ENCODE results near the gene COX11.
A peak's percentile ranks its signal among the peaks of the same experiment; 100 is the strongest.

The COX11 gene, protein sequence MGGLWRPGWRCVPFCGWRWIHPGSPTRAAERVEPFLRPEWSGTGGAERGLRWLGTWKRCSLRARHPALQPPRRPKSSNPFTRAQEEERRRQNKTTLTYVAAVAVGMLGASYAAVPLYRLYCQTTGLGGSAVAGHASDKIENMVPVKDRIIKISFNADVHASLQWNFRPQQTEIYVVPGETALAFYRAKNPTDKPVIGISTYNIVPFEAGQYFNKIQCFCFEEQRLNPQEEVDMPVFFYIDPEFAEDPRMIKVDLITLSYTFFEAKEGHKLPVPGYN

GRCh38 chr17:54968262-54968987, at the start of gene COX11, which contains the start of gene STXBP4:
Gene COX11, minus strand, starts transcription at chr17:54968654. Its CDS starts 8 bp downstream, at chr17:54968646.
Gene STXBP4, plus strand, starts transcription at chr17:54968765. Its CDS starts 17,455 bp downstream, at chr17:54986220.
- DNase-seq, result peak; percentile 92

DNA sequence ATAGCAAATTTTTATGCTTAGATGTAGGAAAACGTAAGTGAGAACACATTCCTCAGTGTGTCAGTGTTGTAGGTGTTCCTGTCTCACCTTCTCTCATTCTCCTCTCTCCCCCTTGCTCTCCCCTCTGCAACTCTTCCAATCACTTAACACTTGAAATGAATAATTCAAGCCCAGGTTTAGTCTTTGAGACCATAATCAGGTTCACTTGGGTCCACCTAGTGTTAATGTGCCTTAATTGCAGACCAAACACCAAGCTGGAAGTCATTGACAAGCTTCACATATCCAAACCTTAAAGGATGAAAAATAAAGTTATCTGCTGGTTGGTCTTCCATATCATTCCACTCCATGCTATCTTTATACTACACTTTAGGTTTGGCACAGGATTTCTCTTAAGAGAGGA, 37.1 kb upstream of the COX11 start:
- no peak for DNase-seq

DNA sequence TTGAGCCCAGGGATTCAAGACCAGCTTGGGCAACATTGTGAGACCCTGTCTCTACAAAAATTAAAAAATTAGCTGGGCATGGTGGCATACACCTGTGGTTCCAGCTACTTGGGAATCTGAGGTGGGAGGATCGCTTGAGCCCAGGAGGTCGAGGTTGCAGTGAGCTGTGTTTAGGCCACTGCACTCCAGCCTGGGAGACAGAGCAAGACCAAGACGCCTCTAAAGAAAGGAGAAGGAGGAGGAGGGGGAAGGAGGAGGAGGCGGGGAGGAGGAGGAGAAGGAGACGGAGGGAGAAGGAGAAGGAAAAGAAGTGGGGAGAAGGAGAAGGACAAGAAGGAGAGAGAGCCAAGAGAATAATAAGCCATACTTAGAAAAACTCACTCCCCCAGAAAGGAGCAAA, 36.0 kb upstream of the COX11 start:
- no peak for DNase-seq

GRCh38 chr17:55002458-55002857, 34.0 kb upstream of the COX11 start:
- DNase-seq, result no peak

DNA sequence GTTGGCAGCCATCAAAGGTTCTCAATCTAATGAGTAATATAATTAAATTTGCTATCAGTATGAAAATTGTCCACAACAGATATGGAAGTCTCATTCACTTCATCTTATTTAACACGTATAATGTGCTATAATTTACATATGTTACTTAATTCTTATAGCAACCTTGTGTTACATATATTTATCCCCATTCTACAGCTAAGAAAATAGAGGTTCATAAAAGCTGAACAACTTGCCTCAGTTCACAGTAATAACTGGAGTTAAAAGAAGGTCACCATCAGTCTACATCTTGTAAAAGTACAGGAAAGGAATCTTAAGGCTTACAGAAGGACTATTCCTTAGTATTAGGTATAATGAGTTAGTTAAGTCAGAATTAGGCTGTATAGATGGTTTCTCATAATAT, 28.0 kb upstream of the COX11 start:
- no peak for DNase-seq

DNA sequence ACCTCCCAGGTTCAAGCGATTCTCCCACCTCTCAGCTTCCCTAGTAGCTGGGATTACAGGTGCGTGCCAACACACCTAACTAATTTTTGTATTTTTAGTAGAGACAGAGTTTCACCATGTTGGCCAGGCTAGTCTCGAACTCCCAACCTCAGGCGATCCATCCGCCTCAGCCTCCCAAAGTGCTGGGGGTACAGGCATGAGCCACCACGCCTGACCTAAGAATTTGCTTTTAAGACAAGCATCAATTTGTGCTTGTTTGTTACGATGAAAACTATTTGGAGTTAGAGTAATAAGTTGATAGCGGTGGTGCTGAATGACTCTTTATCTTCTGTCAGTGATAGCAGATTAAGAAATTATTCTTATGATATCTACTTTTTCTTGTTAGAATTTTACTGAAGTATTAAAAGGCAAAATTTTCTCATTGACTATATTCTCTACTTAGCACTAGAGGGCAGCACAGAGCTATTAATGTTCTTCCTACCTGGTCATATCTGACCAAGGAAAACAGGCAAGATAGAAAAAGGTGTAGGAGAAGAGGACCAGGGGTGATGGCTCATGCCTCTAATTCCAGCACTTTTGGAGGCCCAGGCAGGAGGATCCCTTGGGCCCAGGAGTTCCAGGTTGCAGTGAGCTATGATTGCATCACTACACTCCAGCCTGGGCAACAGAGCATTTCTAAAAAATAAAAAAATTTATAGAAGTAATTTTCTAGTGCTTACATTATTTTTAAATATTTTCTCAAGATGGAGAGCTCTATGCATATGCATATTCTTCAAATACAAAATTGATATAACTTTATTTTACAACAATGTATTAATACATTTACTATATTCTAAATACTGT, 24.6 kb upstream of the COX11 start:
- peak; percentile 44 for DNase-seq

DNA sequence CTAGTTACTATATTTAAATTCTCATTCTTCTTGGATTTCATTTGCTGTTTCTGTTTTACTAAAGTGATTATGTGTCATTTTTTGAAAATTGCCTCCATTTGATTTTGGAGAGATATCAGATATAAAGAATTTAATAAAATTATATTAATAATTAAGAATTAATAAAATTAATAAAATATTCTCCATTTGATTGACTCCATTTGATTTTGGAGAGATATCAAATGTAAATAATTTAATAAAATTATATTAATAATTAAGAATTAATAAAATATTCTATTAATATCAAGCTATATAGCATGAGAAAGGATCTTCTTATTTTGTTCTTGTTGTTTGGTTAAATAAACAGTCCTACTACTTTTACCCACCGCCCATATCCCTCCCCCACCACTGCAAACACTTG, 23.1 kb upstream of the COX11 start:
- DNase-seq, result no peak

- DNase-seq, result no peak
These were observed 21.7 kb upstream of the COX11 start for GRCh38 chr17:54990118-54990517.

- no peak for DNase-seq
These were observed 17.0 kb upstream of the COX11 start for GRCh38 chr17:54985476-54985875.

DNA sequence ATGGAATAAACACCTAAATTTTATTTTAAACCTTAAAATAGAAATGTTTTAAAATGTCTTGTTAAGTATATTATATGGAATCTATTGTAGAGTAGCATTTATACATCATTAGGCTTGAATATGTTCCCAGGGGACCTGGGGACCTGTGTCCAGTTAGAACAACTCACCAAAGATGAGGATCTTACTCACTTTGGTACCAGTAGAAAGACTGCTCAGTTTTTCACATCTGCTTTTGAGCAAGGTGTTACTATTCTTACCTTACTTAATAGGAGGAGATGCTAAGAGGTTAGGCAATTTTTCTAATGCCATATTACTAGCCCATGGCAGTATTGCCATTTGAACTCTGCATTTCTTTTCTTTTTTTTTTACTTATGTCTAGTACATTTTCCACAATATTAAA, 14.8 kb upstream of the COX11 start:
- no peak for DNase-seq

- no peak for DNase-seq
These were observed 13.9 kb upstream of the COX11 start for GRCh38 chr17:54982399-54982798.

DNA sequence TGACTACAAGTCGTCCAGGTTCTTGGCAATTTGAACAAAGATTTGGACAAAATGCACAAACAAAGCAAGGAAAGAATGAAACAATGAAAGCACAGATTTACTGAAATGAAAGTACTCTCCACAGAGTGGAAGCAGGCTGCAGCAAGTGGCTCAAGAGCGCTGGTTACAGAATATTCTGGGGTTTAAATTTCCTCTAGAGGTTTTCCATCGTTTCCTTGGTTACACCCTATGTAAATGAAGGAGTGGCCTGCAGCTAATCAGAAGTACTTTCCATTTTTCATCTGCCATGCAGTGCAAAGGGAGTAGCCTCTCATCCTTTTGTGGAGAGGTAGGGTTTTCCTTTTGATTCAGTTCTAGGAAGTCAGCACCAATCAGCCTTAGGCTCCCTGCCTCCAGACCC, 11.9 kb upstream of the COX11 start:
- no peak for DNase-seq

GRCh38 chr17:54979657-54980056, 11.2 kb upstream of the COX11 start:
- DNase-seq, result no peak

- no peak for DNase-seq
These were observed 9.3 kb upstream of the COX11 start for GRCh38 chr17:54977744-54978143.

GRCh38 chr17:54976316-54976715, 7.9 kb upstream of the COX11 start:
- DNase-seq, result no peak

- DNase-seq, result no peak
These were observed 6.3 kb upstream of the COX11 start for GRCh38 chr17:54974759-54975158.

DNA sequence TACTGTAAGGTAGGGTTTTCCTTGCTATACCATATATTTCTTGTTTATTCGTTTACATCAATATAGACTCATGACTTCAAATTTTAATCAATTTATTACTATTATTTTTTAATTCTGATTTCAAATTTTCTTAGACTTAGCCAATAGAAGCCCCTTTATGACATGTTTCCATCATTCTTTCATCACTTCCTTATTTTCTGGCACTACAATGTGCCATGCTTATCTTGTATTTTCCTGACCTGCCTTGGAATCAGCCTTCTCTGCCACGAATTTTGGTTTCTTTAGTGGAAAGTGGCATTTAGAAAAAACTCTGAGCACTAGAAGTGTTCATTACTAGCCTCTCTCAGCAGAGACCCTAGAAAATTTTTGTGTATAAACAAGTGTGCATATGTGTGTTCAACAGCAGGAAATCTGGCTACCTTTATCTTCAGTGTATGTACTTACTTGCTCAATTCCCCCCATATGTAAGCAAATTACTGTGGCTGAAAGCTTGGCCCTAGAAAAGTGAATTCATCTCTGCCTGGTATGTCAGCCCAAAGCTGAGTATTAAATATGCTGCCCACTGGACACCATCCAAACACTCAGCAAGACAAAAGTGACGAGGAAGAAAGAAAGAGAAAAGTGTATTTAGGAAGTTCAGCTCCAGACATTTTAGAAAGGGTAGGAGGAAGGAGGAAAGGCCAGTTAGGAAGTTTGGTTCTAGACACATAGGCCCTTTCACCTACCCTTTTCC, 4.1 kb upstream of the COX11 start:
- no peak for DNase-seq

- DNase-seq, result no peak
These were observed 3.4 kb upstream of the COX11 start for GRCh38 chr17:54971901-54972300.

DNA sequence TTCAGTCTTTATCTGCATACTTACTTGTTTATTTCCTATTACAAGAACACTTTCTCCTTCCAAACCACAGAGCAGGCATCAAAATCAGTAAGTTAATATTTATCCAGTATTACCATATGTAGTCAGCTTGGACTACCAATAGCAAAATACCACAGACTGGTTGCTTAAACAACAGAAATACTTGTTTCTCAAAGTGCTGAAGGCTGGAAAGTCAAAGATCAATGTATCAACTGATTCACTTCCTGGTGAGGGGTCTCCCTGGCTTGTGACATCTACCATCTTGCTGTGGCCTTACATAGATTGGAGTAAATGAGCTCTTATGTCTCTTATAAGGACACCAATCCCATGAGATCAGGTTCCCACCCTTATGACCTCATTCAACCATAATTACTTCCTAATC, 2.7 kb upstream of the COX11 start:
- no peak for DNase-seq

DNA sequence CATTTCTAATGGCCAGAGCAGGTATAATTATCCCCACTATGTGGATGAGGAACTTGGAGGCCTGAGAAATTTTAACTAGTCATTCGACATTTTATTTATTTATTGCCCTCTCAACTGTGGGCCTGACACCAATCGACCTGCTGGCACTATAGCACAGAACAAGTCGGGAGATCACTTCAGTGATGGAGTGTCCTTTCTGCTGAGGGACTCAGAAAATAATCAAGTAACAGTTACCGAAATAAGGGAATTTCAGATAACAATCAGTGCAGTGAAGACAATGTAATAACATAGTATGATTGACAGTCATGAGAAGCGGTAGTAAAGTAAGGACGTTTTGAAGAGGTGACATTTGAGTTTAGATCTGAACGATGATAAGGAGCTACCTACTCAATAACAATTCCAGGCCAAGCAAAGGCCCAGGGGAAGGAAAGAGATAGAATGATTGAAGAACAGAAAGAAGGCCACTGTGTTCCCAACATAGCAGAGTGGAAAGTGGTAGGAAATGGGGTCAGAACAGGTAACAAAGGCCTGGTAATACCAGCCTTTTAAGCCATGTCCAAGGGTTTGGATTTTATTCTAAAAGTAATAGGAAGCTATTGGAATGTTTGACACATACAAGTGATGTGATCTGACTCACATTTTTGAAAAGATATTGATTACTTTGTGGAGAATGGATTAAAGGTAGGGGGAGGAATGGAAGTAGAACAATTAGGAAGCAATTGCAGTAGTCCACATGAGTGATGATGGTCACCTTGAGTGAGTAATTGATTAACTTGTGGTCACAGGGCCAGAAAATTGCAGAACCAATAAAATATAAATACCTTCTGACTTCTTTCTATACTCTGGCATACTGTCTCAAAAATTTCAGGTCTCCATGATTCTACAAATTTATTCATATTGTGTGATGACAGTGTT, 1.5 kb upstream of the COX11 start:
- no peak for DNase-seq

GRCh38 chr17:54968988-54969332, 506 bp upstream of the COX11 start:
- DNase-seq, result no peak
